Measurements from ENCODE around the gene TNFSF11. TPM values are rescaled to one million over a fixed set of nuclear protein-coding genes. Genes with fewer than 3 reads are reported as not detected.

TNFSF11 gene
- total RNA-seq, 1 donor from 2014 or later, result not detected

DNA sequence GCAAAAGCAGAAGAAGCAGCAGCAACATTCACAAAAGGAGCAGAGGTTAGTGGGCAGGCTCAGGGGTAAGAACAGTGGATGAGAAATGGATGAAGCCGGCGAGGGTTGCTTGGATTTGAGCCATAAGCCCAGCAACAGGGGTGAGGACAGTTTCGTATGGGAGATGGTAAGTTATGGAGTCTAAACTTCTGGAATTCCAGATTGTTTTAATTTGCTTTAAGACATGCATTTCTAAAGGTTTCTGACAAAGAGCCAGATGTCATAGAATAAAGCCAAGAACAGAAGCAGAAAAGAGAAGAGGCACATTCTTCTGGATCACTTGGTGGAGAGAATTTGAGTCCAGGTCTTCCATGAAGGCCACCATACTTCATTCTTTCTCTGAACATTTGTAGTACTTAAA, 76.6 kb downstream of the TNFSF11 start:
- TF ChIP-seq, protein P1, sequence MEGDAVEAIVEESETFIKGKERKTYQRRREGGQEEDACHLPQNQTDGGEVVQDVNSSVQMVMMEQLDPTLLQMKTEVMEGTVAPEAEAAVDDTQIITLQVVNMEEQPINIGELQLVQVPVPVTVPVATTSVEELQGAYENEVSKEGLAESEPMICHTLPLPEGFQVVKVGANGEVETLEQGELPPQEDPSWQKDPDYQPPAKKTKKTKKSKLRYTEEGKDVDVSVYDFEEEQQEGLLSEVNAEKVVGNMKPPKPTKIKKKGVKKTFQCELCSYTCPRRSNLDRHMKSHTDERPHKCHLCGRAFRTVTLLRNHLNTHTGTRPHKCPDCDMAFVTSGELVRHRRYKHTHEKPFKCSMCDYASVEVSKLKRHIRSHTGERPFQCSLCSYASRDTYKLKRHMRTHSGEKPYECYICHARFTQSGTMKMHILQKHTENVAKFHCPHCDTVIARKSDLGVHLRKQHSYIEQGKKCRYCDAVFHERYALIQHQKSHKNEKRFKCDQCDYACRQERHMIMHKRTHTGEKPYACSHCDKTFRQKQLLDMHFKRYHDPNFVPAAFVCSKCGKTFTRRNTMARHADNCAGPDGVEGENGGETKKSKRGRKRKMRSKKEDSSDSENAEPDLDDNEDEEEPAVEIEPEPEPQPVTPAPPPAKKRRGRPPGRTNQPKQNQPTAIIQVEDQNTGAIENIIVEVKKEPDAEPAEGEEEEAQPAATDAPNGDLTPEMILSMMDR (IDR thresholded peaks at IDR 0.05), result no peak
- no peaks in the 10 kb centered on the region for H3K9me3 ChIP-seq
- no peak overlapping the region for H3K4me3 ChIP-seq
- intact Hi-C loops (cut with DNase I), result no loop called here
- H3K4me1 ChIP-seq, result no peaks in the 10 kb centered on the region
- no peak overlapping the region for H3K27ac ChIP-seq
- H3K36me3 ChIP-seq, result no peaks in the 10 kb centered on the region
- no peaks in the 10 kb centered on the region for H3K27me3 ChIP-seq
- no peak for DNase-seq (ENCODE audit: low spot score in 2 of 2)

DNA sequence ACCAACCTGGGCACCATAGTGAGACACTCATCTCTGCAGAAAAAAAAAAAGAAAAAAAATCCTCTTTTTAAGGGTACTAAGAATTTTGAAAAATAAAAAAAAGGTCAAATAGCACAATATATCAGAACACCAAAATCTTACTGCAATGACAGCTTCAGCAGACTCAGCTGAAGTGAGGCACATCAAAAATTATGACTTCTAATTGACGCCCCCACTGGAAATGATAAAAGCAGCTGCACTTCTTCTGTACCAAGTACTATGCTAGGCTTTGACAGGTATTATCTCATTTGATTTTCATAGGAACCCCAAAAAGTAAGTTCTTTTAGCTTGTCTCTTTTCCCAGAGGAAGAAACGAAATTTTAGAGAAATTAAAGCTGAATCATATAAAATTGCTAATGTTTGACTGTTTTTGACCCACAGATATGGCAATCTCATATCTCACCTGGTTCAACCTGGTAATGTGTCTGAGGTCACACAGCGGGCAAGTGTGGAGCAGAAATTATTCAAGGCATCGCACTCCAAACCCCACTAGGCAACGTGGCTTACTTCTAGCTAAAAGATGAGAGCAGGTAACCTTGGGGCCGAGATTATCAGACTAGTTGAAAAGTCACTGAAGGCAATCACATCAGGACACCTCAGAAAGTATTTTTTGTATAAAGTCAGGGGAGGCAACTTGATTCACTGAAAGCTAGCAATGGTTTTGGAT, 78.1 kb downstream of the TNFSF11 start:
- no peaks in the 10 kb centered on the region for H3K4me1 ChIP-seq
- intact Hi-C loops (cut with DNase I), result no loop called here
- no peaks in the 10 kb centered on the region for H3K9me3 ChIP-seq
- no peak overlapping the region for H3K27ac ChIP-seq
- no peak overlapping the region for H3K4me3 ChIP-seq
- H3K27me3 ChIP-seq, result no peaks in the 10 kb centered on the region
- TF ChIP-seq, protein P1 (IDR thresholded peaks at IDR 0.05), result no peak
- H3K36me3 ChIP-seq, result no peaks in the 10 kb centered on the region
- no peak for DNase-seq (ENCODE audit: low spot score in 2 of 2)

DNA sequence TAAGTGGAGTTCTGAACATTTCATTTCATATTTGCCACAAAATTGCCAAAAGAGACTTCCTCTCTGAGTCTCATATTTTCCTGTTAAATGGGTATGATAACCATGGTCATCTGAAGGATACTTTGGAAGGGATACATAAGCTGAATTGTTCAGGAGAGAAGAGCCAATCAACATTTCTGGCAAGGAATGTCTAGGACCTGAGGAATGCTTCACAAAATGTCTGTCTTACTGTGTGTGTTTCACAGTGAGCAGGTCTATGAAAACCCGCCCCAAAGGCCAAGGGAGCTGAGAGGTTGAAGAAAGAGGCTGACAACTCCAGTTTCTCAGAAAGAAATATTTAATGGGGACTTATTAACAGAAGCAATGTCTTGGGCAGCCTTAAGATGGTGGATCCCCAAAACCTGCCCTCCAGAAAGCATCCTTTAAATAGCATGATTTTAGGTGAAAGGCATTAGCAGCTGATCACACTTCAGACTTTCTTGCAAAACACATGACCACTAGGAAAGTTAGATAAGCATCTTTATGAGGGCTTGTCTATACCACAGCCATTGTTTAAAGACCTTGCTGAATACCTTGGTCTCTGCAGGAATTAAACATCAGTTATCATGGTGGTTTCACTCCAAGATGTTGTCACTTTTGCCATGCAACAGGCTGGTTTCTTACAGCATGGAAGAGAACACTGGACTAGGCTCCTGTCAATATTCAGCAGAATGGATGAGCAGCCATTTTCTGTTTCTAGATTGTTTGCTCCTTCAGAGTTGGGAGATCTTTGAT, 78.9 kb downstream of the TNFSF11 start:
- TF ChIP-seq, protein P1 (IDR thresholded peaks at IDR 0.05), result no peak
- Histone ChIP-seq H3K27me3 (no peaks in the 10 kb centered on the region), H3K4me1 (no peaks in the 10 kb centered on the region), H3K9me3 (no peaks in the 10 kb centered on the region), H3K4me3 (no peak overlapping the region), H3K27ac (no peak overlapping the region), H3K36me3 (no peaks in the 10 kb centered on the region)
- intact Hi-C loops (cut with DNase I), result no loop called here
- no peak for DNase-seq (ENCODE audit: low spot score in 2 of 2)

DNA sequence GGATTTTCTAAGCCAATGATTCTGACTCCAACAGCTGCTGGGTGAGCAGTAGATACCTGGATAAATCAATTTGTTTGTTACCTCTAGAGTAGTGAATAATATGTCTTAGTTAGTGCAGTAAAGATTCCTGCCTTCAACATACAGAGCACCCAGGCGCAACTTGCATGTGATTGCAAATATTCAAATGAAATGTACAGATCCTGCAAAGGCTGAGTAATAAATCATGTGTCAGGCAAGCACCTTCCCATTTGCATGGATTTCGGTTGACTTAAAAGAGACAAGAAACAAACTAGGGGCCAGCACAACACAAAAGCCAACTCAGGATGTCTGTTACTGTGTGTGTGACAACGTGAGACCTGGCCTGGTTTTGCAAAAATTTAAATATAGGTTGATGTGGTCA, 79.7 kb downstream of the TNFSF11 start:
- TF ChIP-seq, protein P1 (IDR thresholded peaks at IDR 0.05), result no peak
- Histone ChIP-seq H3K27ac (no peak overlapping the region), H3K27me3 (no peaks in the 10 kb centered on the region), H3K4me1 (no peaks in the 10 kb centered on the region), H3K9me3 (no peaks in the 10 kb centered on the region), H3K4me3 (no peak overlapping the region), H3K36me3 (no peaks in the 10 kb centered on the region)
- no peak for DNase-seq (ENCODE audit: low spot score in 2 of 2)
- intact Hi-C loops (cut with DNase I), result no loop called here

DNA sequence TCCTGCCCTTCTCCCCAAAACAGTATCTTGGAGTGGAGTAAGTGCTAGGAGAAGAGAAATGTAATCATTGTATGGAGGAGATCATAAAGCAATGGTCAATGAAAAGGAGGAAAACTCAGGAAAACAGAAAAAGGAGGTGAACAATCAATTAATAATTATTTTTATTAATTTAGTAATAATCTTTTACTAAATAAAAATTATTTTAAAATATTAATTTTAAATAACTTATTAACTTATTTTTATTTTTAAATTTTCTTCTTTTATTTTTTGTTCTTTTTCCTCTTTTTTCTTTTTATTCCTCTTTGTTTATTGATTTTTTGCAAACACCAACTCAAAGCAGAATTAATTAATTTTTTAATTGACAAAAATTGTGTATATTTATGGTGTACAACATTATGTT, 80.3 kb downstream of the TNFSF11 start:
- intact Hi-C loops (cut with DNase I), result no loop called here
- DNase-seq (ENCODE audit: low spot score in 2 of 2), result no peak
- no peaks in the 10 kb centered on the region for H3K4me1 ChIP-seq
- no peaks in the 10 kb centered on the region for H3K36me3 ChIP-seq
- H3K9me3 ChIP-seq, result no peaks in the 10 kb centered on the region
- no peaks in the 10 kb centered on the region for H3K27me3 ChIP-seq
- H3K27ac ChIP-seq, result no peak overlapping the region
- no peak overlapping the region for H3K4me3 ChIP-seq
- TF ChIP-seq, protein P1 (IDR thresholded peaks at IDR 0.05), result no peak
